Endometrial microvascular endothelial cells (primary cell): ENCODE data around the gene COX4I2. TPM values are rescaled to one million over a fixed set of nuclear protein-coding genes. Genes with fewer than 3 reads are reported as not detected.

ENCODE experiments used
- in situ Hi-C: cut with HindIII; loops from 2 replicates; pipeline ENCODE4 v1.10.0; 2017; ENCODE audit warnings: low sequenced_read_pairs, low pct_unique_long_range_greater_than_20kb; ENCODE audit errors: inconsistent ontology term
- total RNA-seq: library from RNA; depleted of rRNA; stranded (reverse); fragments of >200 nt; gene quantifications from one replicate; pipeline ENCODE4 v1.2.3, GENCODE V29; 2015; ENCODE audit errors: inconsistent ontology term

COX4I2 gene
- total RNA-seq, 1 donor from 2014 or later: not detected

GRCh38 chr20:31671324-31671723 is 33.6 kb downstream of the COX4I2 start:
- in situ Hi-C loops: no loop called here

DNA sequence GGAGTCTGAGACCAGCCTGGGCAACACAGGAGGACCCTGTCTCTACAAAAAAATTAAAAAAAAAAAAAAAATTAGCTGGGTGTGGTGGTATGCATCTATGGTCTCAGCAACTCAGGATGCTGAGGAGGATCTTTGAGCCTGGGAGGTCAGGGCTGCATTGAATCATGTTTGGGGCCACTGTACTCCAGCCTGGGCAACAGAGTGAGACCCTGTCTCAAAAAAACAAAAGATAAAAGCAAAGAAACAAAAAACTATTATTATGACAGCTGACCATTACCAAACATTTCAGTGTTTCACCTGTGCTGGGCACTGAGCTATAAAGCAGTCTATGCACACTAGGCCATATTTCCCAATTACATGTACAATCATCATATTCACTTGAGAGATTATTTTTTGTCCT is 35.7 kb downstream of the COX4I2 start:
- in situ Hi-C loops: no loop called here

GRCh38 chr20:31673943-31674463 is 36.3 kb downstream of the COX4I2 start:
- in situ Hi-C loops: no loop called here

DNA sequence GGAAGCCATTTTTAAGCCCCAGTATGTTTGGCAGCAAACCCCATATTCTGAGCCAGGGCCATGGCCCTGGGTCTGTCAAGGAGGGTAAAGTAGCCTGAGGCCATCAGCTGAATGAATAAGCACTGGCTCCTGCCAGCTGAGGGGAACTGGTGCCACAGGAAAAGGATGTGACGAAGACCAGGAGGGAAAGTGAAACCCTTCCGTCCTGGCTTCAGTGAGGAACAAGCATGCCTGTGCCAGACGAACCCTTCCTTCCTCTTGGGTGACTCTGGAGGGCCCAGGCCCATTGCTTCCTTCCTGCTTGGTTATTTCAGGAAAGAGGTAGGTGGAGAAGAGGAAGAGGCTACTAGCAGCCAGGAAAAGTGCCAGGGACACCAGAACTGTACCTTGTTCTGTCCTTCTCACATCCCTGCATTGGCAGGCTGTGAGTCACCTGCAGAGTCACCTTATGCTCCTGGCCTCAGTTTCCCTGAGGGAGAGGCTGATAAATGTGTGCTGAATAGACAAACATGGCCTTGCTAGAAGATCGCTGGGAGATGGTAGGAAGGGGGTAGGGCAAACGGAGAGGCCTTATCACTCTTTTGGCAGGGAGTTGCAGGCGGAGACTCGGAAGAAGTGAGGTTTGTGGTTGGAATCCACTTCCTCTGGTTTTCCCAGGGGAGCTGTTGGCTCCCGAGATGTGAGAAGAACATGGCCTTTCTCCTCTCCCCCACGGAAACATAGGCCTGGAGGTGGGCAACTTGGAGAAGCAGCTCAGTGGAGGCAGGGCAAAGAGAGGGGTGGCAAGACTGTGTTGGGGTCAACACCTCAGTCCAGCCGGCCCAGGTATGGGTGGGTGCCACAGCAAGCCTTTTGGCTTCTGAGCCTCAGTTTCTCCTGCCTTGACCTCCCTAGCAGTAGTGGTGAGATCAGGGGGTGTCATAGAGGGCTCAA is 37.4 kb downstream of the COX4I2 start:
- in situ Hi-C loops: no loop called here

DNA sequence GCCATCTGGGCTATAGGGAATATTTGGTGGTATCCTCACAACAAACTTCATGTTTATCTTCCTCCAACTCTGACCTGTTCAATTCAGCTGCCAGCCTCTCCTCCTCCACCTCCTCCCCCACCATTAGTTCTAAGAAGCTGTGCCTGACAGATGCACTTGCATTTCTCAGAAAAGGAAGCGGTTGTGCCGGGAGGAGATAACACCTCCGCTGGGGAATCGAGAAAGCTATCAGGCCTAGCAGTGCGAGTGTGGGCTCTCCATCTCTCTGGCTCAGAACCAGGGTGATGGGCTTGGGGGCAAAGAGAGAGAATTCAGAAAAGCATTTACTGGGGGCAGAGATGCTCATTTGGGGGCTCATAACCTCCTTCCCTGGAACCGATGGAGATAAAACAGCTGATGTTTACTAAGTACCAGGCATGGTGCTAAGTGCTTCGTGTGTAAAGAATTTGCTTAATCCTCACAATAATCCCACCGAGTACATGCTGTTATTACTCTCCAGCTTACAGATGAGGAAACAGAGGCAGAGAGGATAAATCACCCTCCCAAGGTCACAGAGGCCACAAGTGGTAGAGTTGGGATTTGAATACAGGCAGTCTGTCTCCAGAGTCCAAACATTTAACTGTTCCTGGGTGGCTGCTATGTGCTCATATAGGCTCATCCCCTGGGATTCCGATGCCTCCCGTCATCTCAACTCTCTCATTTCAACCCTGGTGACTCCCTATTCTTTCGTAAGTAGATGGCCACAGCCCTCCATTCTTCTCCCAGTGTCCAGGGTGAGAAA is 38.3 kb downstream of the COX4I2 start:
- in situ Hi-C loops: no loop called here

GRCh38 chr20:31676609-31676989 is 38.9 kb downstream of the COX4I2 start:
- in situ Hi-C loops: no loop called here

- in situ Hi-C loops: no loop called here
Observed at GRCh38 chr20:31677553-31678260, 40.0 kb downstream of the COX4I2 start.

DNA sequence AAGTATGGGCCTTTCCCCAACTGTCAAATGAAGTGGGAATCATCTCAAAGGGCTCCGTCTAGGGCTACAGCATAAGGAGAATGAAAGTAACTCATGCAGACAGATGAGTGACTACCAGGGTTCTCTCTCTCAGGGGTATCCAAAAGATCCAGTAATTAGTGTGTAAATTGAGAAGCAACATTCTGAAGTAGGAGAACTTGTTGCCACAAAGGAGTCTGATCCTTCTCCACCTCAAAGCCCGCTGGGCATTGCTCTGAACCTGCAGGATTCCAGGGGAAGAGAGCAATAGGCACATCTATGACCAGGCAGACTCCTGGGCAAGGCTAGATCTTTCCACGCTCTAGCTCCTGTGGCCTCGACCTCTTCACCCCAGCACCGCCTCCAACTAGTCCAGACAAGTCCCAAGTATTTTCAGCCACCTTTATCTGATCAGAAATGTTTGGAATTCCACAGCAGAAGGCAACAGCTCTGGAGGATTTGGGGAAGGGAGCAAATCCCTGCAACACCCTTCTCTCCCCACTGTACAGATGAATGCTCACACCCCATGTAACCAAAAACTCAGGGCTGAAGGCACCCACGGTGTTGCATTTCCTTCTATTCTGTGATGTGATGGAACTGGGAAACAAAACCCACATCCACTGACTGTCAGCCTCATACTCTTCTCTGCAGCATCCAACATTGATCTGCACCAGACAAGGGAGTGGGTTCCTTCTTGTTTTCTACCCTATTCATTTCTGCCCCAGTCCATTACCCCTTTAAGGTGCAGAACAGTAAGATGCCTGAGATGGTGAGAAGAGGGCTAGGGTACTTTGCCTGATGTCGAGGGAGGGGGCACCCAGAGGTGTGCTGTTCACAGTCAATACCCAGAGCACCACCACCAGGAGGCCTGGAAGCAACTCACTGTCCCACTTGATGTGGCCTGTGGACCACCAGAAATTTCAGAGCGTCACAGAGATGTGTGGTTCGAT is 41.0 kb downstream of the COX4I2 start:
- in situ Hi-C loops: no loop called here

GRCh38 chr20:31679357-31680285 is 41.9 kb downstream of the COX4I2 start:
- in situ Hi-C loops: no loop called here

DNA sequence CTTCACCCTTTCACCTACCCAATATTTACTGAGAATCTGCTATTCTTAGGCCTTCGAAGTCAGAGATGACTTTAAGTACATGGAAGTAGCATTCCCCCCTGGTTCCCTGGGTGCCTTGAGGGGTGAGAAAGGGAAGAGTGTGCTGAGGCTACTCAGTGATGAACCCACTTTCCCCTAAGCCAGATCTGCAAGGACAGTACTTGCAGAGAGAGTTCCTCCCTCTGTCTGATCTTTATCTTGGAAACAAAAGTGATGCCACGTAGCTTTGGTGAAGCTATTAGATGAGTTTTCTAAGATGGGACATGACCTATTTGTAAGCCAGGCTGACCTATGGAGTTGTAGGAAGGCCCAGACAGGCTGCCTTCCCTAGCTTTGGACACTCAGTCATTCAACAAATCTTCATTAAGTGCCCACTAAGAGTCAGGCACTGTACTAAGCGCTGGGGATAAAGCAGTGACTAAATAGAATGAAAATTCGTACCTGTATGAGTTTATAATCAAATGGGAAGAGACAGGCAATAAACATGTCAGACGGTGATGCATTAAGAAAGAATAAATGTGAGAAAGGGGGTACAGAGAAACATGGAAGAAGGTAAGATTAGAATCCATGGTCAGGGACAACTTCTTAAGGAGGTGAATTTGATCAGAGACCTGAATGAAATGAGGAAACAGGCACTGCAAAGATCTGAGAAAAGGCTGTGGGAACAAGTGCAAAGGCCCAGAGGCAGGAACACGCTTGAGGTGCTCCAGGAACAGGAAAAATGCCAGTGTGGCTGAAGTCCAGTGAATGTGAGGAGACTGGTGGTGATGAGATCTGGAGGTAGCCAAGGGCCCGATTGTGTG is 42.8 kb downstream of the COX4I2 start:
- in situ Hi-C loops: no loop called here

DNA sequence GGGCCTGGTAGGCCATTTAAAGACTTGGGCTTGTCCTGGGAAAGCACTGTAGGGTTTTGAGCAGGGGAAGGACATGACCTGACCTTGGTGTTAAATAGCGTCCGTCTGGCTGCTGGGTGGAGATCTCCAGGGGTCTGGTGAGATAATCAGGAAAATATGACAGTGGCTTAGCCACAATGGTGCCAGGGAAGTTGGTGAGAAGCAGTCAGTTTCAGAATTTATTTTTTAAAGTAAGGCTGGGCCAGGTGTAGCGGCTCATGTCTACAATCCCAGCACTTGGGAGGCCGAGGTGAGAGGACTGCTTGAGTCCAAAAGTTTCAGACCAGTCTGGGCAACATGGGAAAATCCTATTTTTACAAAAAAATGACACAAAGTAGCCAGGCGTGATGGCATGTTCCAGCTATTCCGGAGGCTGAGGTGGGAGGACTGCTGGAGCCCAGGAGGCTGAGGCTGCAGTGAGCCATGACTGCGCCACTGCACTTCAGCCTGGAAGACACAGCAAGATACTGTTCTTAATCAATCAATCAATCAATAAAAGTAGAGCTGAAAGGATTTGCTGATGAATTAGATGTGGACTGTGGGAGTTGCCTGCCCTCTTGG is 43.5 kb downstream of the COX4I2 start:
- in situ Hi-C loops: no loop called here

- in situ Hi-C loops: no loop called here
Observed at GRCh38 chr20:31681769-31682168, 44.1 kb downstream of the COX4I2 start.

DNA sequence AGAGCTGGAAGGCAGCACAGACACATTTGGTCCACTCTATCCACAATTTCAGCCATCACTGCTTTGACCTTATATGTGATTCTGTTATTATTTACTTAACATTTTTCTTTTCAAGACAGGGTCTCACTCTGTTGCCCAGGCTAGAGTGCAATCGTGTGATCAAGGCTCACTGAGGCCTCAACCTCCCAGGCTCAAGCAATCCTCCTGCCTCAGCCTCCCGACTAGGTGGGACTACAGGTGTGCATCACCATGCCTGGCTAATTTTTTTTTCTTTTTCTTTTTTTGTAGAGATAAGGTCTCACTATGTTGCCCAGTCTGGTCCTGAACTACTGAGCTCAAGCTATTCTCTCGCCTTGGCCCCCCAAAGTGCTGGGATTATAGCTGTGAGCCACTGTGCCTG is 44.6 kb downstream of the COX4I2 start:
- in situ Hi-C loops: no loop called here

GRCh38 chr20:31682927-31683326 is 45.2 kb downstream of the COX4I2 start:
- in situ Hi-C loops: no loop called here

- in situ Hi-C loops: no loop called here
Observed at GRCh38 chr20:31684153-31685015, 46.7 kb downstream of the COX4I2 start.
